SU-DHL-6 (cell line): ENCODE measurements around the gene TTYH3.

ENCODE experiments used
- EZH2phosphoT487 ChIP-seq: fragments of 200-600 bp; sonication (generic), shearing (Covaris generic); conservative IDR thresholded peaks from 2 replicates; pipeline ENCODE4 v1.6.1; 2018; ENCODE audit warnings: mild to moderate bottlenecking, antibody characterized with exemption, low read length, moderate library complexity, mixed read lengths
- TF ChIP-seq, protein P1 (sequence below): fragments of 200-600 bp; sonication (generic); IDR thresholded peaks from one replicate; pipeline ENCODE4 v1.5.1; 2017; ENCODE audit warnings: antibody characterized with exemption, mild to moderate bottlenecking, low read length, moderate library complexity; ENCODE audit not compliant: insufficient read depth, poor library complexity, severe bottlenecking

DNA sequence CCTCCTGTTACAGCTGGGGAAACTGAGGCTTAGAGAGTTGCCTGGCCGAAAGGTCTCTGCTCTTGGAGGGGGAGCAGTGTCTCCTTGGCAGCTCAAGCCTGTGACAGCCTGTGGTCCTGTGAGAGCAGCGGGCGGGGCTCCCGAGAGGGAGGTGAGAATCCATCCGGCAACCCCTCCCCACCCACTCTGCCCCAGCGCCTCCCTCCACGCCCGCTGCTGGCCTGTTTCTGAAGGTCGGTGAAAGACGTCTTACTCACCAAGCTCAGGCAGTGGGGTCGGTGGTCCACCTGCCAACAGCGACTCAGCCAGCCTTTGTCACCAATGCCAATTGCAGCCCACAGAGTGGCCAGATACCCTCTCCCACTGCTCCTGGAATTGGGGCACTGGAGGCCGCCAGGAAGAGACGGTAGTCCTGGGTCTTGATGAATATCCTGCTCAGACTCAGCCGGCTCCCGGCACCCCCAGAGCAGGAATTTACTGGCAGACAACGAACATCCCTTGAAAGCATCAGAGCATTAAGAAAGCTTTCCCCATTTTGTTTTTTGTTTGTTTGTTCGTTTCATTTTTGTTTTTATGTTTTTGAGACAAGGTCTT lies 7.4 kb upstream of the TTYH3 start:
- TF ChIP-seq, protein P1, sequence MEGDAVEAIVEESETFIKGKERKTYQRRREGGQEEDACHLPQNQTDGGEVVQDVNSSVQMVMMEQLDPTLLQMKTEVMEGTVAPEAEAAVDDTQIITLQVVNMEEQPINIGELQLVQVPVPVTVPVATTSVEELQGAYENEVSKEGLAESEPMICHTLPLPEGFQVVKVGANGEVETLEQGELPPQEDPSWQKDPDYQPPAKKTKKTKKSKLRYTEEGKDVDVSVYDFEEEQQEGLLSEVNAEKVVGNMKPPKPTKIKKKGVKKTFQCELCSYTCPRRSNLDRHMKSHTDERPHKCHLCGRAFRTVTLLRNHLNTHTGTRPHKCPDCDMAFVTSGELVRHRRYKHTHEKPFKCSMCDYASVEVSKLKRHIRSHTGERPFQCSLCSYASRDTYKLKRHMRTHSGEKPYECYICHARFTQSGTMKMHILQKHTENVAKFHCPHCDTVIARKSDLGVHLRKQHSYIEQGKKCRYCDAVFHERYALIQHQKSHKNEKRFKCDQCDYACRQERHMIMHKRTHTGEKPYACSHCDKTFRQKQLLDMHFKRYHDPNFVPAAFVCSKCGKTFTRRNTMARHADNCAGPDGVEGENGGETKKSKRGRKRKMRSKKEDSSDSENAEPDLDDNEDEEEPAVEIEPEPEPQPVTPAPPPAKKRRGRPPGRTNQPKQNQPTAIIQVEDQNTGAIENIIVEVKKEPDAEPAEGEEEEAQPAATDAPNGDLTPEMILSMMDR = no peak
- TF ChIP-seq EZH2phosphoT487 = no peak
